Parathyroid adenoma (tissue), 2 donors: ENCODE data around the gene COX10.

Experiments used
- H2AFZ ChIP-seq: fragments of 300-600 bp; sonication (generic); one replicate; pipeline ENCODE4 v1.7.0; 2017; ENCODE audit warnings: antibody characterized with exemption, mild to moderate bottlenecking
- H3K27ac ChIP-seq: fragments of 300-600 bp; sonication (generic); one replicate; pipeline ENCODE4 v1.7.0; 2017
- H3K27me3 ChIP-seq: fragments of 300-600 bp; sonication (generic); one replicate; pipeline ENCODE4 v1.7.0; 2017; ENCODE audit warnings: low read length; ENCODE audit not compliant: control insufficient read depth, insufficient read depth
- H3K36me3 ChIP-seq: fragments of 300-600 bp; sonication (generic); one replicate; pipeline ENCODE4 v1.7.0; 2017; ENCODE audit warnings: low read length; ENCODE audit not compliant: control insufficient read depth, insufficient read depth
- H3K4me1 ChIP-seq: fragments of 300-600 bp; sonication (generic); one replicate; pipeline ENCODE4 v1.7.0; 2017; ENCODE audit warnings: control low read depth
- H3K4me2 ChIP-seq: fragments of 300-600 bp; sonication (generic); one replicate; pipeline ENCODE4 v1.7.0; 2017; ENCODE audit warnings: low read length
- H3K4me3 ChIP-seq: fragments of 300-600 bp; sonication (generic); one replicate; pipeline ENCODE4 v1.7.0; 2017; ENCODE audit warnings: low read depth, low read length
- H3K79me2 ChIP-seq: fragments of 300-600 bp; sonication (generic); one replicate; pipeline ENCODE4 v1.7.0; 2017; ENCODE audit warnings: control low read depth
- H3K9ac ChIP-seq: fragments of 300-600 bp; sonication (generic); one replicate; pipeline ENCODE4 v1.7.0; 2017; ENCODE audit warnings: mild to moderate bottlenecking
- H3K9me3 ChIP-seq: fragments of 300-600 bp; sonication (generic); one replicate; pipeline ENCODE4 v1.7.0; 2017; ENCODE audit warnings: low read length; ENCODE audit not compliant: control insufficient read depth
- TF ChIP-seq, protein P1 (sequence below): fragments of 300-600 bp; sonication (generic); IDR thresholded peaks from one replicate; pipeline ENCODE4 v1.7.0; 2017; ENCODE audit warnings: antibody characterized with exemption, mild to moderate bottlenecking
- donor health status: primary hyperparathyroidism.

Gene COX10

GRCh38 chr17:14198013-14198412, 128.7 kb downstream of the COX10 start:
- TF ChIP-seq, protein P1, sequence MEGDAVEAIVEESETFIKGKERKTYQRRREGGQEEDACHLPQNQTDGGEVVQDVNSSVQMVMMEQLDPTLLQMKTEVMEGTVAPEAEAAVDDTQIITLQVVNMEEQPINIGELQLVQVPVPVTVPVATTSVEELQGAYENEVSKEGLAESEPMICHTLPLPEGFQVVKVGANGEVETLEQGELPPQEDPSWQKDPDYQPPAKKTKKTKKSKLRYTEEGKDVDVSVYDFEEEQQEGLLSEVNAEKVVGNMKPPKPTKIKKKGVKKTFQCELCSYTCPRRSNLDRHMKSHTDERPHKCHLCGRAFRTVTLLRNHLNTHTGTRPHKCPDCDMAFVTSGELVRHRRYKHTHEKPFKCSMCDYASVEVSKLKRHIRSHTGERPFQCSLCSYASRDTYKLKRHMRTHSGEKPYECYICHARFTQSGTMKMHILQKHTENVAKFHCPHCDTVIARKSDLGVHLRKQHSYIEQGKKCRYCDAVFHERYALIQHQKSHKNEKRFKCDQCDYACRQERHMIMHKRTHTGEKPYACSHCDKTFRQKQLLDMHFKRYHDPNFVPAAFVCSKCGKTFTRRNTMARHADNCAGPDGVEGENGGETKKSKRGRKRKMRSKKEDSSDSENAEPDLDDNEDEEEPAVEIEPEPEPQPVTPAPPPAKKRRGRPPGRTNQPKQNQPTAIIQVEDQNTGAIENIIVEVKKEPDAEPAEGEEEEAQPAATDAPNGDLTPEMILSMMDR = no peak
- Histone ChIP-seq H3K4me2 (no peak overlapping the region), H2AFZ (no peak overlapping the region), H3K79me2 (no peaks in the 10 kb centered on the region), H3K4me1 (no peaks in the 10 kb centered on the region), H3K27ac (no peak overlapping the region), H3K4me3 (no peak overlapping the region), H3K9me3 (no peaks in the 10 kb centered on the region), H3K36me3 (no peaks in the 10 kb centered on the region), H3K9ac (no peak overlapping the region), H3K27me3 (no peaks in the 10 kb centered on the region)

DNA sequence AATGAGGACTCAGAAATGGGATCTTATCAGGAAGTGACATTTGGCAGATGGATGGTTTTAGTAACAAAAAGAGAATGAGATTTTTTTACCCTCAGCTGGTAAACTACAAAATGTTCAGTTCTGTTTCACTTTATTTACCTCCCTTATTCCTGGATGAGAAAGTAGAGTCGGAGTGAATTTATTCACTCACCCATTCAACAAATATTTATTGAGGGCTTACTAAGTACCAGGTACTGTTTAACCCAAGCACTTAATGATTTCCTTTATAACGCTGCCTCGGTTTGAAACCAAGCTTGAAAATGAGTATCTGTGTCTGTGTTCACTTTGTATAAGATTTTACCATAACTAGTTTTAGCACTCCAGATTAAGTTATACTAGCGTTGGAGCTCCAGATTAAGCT, 129.3 kb downstream of the COX10 start:
- Histone ChIP-seq H3K4me3 (no peak overlapping the region), H3K4me2 (no peak overlapping the region), H3K9ac (no peak overlapping the region), H3K27ac (no peak overlapping the region), H3K9me3 (no peaks in the 10 kb centered on the region), H3K4me1 (no peaks in the 10 kb centered on the region), H2AFZ (no peak overlapping the region), H3K27me3 (no peaks in the 10 kb centered on the region), H3K36me3 (no peaks in the 10 kb centered on the region), H3K79me2 (no peaks in the 10 kb centered on the region)
- TF ChIP-seq, protein P1 = no peak

- Histone ChIP-seq H3K36me3 (no peaks in the 10 kb centered on the region), H3K27ac (no peak overlapping the region), H3K79me2 (no peaks in the 10 kb centered on the region), H3K27me3 (no peaks in the 10 kb centered on the region), H3K4me1 (no peaks in the 10 kb centered on the region), H3K4me2 (no peak overlapping the region), H3K9ac (no peak overlapping the region), H3K9me3 (no peaks in the 10 kb centered on the region), H2AFZ (no peak overlapping the region), H3K4me3 (no peak overlapping the region)
- TF ChIP-seq, protein P1 = no peak
These were observed 130.3 kb downstream of the COX10 start for GRCh38 chr17:14199601-14200000.

DNA sequence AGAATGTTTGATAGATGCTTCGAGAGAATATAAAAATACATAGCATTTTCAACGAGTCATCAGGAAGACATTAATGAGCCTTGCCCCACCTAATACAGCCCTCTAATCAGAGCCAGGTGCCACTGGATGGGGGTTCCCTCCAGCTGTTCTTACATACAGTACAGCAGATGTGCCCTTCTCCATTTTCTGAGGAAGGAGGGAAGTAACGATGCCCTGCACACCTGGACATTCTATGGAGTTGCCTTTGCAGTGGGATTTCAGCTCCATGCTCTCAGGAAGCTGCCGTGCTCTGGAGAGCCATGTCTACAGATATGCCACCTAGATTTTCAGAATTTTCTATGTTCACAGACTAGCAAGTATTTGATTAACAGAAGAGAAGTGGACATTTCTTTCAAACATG, 131.1 kb downstream of the COX10 start:
- H3K79me2 ChIP-seq = no peaks in the 10 kb centered on the region
- no peak overlapping the region for H3K4me3 ChIP-seq
- no peaks in the 10 kb centered on the region for H3K9me3 ChIP-seq
- no peak overlapping the region for H3K27ac ChIP-seq
- no peaks in the 10 kb centered on the region for H3K4me1 ChIP-seq
- H3K4me2 ChIP-seq = no peak overlapping the region
- TF ChIP-seq, protein P1 = no peak
- H3K36me3 ChIP-seq = no peaks in the 10 kb centered on the region
- H2AFZ ChIP-seq = no peak overlapping the region
- no peak overlapping the region for H3K9ac ChIP-seq
- H3K27me3 ChIP-seq = no peaks in the 10 kb centered on the region

DNA sequence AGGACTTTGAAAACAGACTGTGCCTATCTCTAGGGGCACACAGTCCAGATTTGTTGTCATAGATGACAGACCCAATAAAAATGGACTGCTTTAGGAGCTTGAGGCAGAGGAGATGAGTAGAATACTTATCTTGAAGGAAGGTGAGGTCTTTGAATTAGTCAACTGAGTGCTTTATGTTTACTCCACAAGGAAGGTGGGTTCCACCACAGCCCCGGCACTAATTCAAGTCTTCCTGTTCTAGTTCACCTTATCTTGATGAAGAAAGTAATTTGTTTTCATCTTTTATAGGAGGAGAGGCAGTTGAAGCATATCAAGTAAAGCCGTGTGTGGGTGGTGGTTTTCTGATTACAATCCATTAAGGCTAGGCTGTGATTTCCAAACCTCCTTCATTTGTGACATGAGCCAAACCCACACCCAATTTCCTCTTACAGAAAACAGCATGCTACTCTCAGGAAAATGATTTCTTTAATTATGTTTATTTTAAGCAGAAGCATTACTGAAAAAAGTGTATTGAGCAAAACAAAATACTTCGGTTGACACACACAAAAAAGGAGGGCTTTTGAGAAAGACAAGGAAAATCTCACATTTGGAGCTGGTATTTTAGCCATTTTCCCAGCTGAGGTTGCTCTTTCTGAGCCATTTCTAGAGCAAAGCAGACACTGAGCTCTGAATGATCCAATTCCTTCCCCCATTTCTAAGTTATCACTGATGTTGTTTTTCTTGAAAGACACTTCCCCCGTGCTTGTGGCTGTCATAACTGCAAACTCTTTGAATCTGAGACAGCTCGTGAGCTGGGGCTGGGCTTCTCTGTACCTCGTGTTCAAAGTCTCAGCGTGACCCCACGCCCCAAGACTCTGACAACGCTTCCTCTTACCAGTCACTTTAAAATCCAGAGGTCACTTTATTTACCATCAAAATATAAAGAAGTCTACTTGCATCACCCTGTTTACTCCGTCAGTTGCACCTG, 132.0 kb downstream of the COX10 start:
- Histone ChIP-seq H3K4me2 (no peak overlapping the region), H3K27ac (no peak overlapping the region), H3K36me3 (no peaks in the 10 kb centered on the region), H3K4me1 (peaks cover 5% of the 10 kb centered on the region), H3K9me3 (no peaks in the 10 kb centered on the region), H3K9ac (no peak overlapping the region), H3K4me3 (no peak overlapping the region), H3K79me2 (no peaks in the 10 kb centered on the region), H2AFZ (no peak overlapping the region), H3K27me3 (no peaks in the 10 kb centered on the region)
- TF ChIP-seq, protein P1 = no peak
